GM12878 (cell line): Measurements from ENCODE around the gene MBOAT1. TPM values are rescaled to one million over a fixed set of nuclear protein-coding genes. Genes with fewer than 3 reads are reported as not detected.

Experiments
- ATAC-seq: fragments of 200-7000 bp; cut with Tn5 transposase; 3 replicates; pipeline ENCODE4 v1.9.1; 2020; ENCODE audit warnings: mild to moderate bottlenecking, moderate library complexity
- BruUV-seq: library from RNA; stranded (reverse); fragments of 400-500 nt; replicated peaks from 2 replicates; lab custom pipeline; 2021; lab: Mats Ljungman, UMichigan
- CTCF ChIA-PET: fragments of 300-600 bp; sonication (Branson Sonifier 250); formaldehyde crosslinking; extraction: SDS; loops from one replicate; lab custom pipeline; 2021; ENCODE audit warnings: inconsistent platforms; lab: Yijun Ruan, JAX
- POLR2A ChIA-PET: fragments of 350-600 bp; formaldehyde crosslinking; extraction: SDS; loops from one replicate; lab custom pipeline; 2021; ENCODE audit warnings: inconsistent platforms; lab: Charles Lee
- RAD21 ChIA-PET: fragments of 300-600 bp; sonication (Branson Sonifier 250); formaldehyde crosslinking; loops from one replicate; lab custom pipeline; 2023; ENCODE audit warnings: antibody characterized with exemption; ENCODE audit not compliant: unreplicated experiment; lab: Charles Lee
- SMC1A ChIA-PET: fragments of 300-600 bp; sonication (Branson Sonifier 250); formaldehyde crosslinking; loops from one replicate; lab custom pipeline; 2023; ENCODE audit not compliant: unreplicated experiment, uncharacterized antibody; lab: Charles Lee
- DNase-seq: peaks from one replicate; pipeline ENCODE4 v3.0.0-alpha.2; 2011; ENCODE audit warnings: low read depth, low spot score
- FAIRE-seq: peaks from 3 replicates; lab custom pipeline; 2011; peaks lifted over from hg19 to GRCh38; lab: Jason Lieb, UNC
- H2AFZ ChIP-seq: 2 replicates; pipeline ENCODE4 v1.6.0; 2011; ENCODE audit warnings: low read depth, low read length, control low read depth; ENCODE audit not compliant: control insufficient read depth
- H3K27ac ChIP-seq: 2 replicates; pipeline ENCODE4 v1.5.1; 2011; ENCODE audit warnings: control low read depth; ENCODE audit not compliant: control insufficient read depth, insufficient read depth
- H3K27me3 ChIP-seq, 2 experiments: replicated peaks in 1 of 2; 2 replicates each; pipeline versions ENCODE4 v1.6.0 to v1.6.1; 2011; ENCODE audit warnings: low read length in 1 of 2; ENCODE audit not compliant: control insufficient read depth in 2 of 2, insufficient read depth in 2 of 2
- H3K36me3 ChIP-seq, 2 experiments: 2 replicates each; pipeline ENCODE4 v1.5.1; 2011; ENCODE audit warnings: low read length in 1 of 2; ENCODE audit not compliant: control insufficient read depth in 2 of 2, insufficient read depth in 2 of 2
- H3K4me1 ChIP-seq: 2 replicates; pipeline ENCODE4 v1.6.1; 2011; ENCODE audit warnings: mild to moderate bottlenecking, low read length, moderate library complexity, mixed read lengths; ENCODE audit not compliant: control insufficient read depth, insufficient read depth
- H3K4me2 ChIP-seq: 2 replicates; pipeline ENCODE4 v1.6.0; 2011; ENCODE audit warnings: control low read depth; ENCODE audit not compliant: control insufficient read depth, insufficient read depth
- H3K4me3 ChIP-seq: fragments of 200-600 bp; sonication (generic); 2 replicates; pipeline ENCODE4 v1.5.1; 2016
- H3K79me2 ChIP-seq: 2 replicates; pipeline ENCODE4 v1.6.0; 2011; ENCODE audit warnings: low read length; ENCODE audit not compliant: control insufficient read depth, insufficient read depth
- H3K9ac ChIP-seq: 2 replicates; pipeline ENCODE4 v1.8.0; 2011; ENCODE audit warnings: low read length, control low read depth, mixed read lengths; ENCODE audit not compliant: control insufficient read depth, insufficient read depth
- H3K9me3 ChIP-seq: replicated peaks from 3 replicates; pipeline ENCODE4 v1.5.1; 2011; ENCODE audit warnings: mild to moderate bottlenecking, low read length; ENCODE audit not compliant: control insufficient read depth, insufficient read depth
- H4K20me1 ChIP-seq: 2 replicates; pipeline ENCODE4 v1.6.0; 2011; ENCODE audit not compliant: control insufficient read depth, insufficient read depth
- CEBPB ChIP-seq, 2 experiments: fragments of 150-350 bp in 1 of 2; IDR thresholded peaks; 2 replicates each; pipeline ENCODE4 v1.6.1; 2012 to 2014; ENCODE audit warnings: low read depth in 2 of 2, low read length in 2 of 2, borderline replicate concordance in 1 of 2, inconsistent platforms in 1 of 2
- CHD4 ChIP-seq: fragments of 200-600 bp; sonication (generic); IDR thresholded peaks from 2 replicates; pipeline ENCODE4 v1.6.1; 2016; ENCODE audit warnings: mild to moderate bottlenecking
- HSF1 ChIP-seq: fragments of 150-350 bp; IDR thresholded peaks from 2 replicates; pipeline ENCODE4 v1.6.1; 2014; ENCODE audit warnings: mild to moderate bottlenecking, low read depth, low read length
- IRF4 ChIP-seq: IDR thresholded peaks from 2 replicates; pipeline ENCODE4 v1.6.1; 2011; ENCODE audit warnings: low read depth, low read length
- PAX8 ChIP-seq: fragments of 450-650 bp; IDR thresholded peaks from 2 replicates; pipeline ENCODE4 v1.6.1; 2017; ENCODE audit warnings: mild to moderate bottlenecking, moderate library complexity
- PML ChIP-seq: IDR thresholded peaks from 2 replicates; pipeline ENCODE4 v1.6.1; 2012; ENCODE audit warnings: low read length, inconsistent platforms
- POLR2AphosphoS5 ChIP-seq: IDR thresholded peaks from 2 replicates; pipeline ENCODE4 v1.6.1; 2011; ENCODE audit warnings: mild to moderate bottlenecking, low read length, inconsistent platforms
- SKIL ChIP-seq: fragments of 450-650 bp; IDR thresholded peaks from 2 replicates; pipeline ENCODE4 v1.6.1; 2017; ENCODE audit warnings: mild to moderate bottlenecking, low read depth, inconsistent platforms; ENCODE audit not compliant: poor library complexity, severe bottlenecking
- STAT1 ChIP-seq: fragments of 450-650 bp; conservative IDR thresholded peaks from 2 replicates; pipeline ENCODE4 v1.6.1; 2014; ENCODE audit warnings: antibody characterized with exemption, mild to moderate bottlenecking
- USF1 ChIP-seq: IDR thresholded peaks from 2 replicates; pipeline ENCODE4 v1.6.1; 2011; ENCODE audit warnings: borderline replicate concordance, low read depth, mild to moderate bottlenecking, moderate library complexity, mixed read lengths, low read length; ENCODE audit not compliant: insufficient read depth; ENCODE audit errors: extremely low read length
- ZBTB33 ChIP-seq: fragments of 450-650 bp; IDR thresholded peaks from 2 replicates; pipeline ENCODE4 v1.6.1; 2017; ENCODE audit warnings: mild to moderate bottlenecking
- ZNF687 ChIP-seq: fragments of 450-650 bp; IDR thresholded peaks from 2 replicates; pipeline ENCODE4 v1.6.1; 2017; ENCODE audit warnings: mild to moderate bottlenecking, moderate library complexity
- WGBS: methylation state at CpG from one replicate; pipeline ENCODE4 v1.1.6; 2016; ENCODE audit warnings: low lambda C conversion rate; ENCODE audit not compliant: insufficient replicate concordance, insufficient coverage; ENCODE audit errors: missing lambda C conversion rate; 5-methylcytosine and 5-hydroxymethylcytosine counted together
- in situ Hi-C: fragments of 300-500 bp; cut with MboI; formaldehyde crosslinking; loops from 9 replicates; pipeline ENCODE4 v1.14.3; 2018; ENCODE audit warnings: mixed read lengths
- intact Hi-C: fragments of 100-400 bp; cut with micrococcal nuclease; formaldehyde crosslinking; loops from one replicate; pipeline ENCODE4 v1.14.2; 2022; ENCODE audit not compliant: unreplicated experiment
- polyA plus RNA-seq, 11 experiments: library from polyadenylated mRNA; depleted of rRNA in 4 of 11; unstranded in 6 of 11; stranded (reverse) in 5 of 11; fragments of >200 nt; fragmentation: Nextera tagmentation in 4 of 11; fragmentation: Illumina TruSeq in 1 of 11; extraction: Ambion mirVana in 4 of 11; extraction: Trizol in 1 of 11; gene quantifications; 1 replicate in 1 of 11; 2 replicates in 10 of 11; pipeline versions ENCODE4 v1.2.1 to v1.2.3, GENCODE V29; 2011 to 2016; ENCODE audit warnings: inconsistent platforms in 2 of 11, missing spikeins in 2 of 11, low read depth in 1 of 11
- total RNA-seq, 4 experiments: library from RNA; depleted of rRNA in 3 of 4; stranded (reverse); fragments of >200 nt in 3 of 4; fragmentation: Illumina TruSeq in 1 of 4; extraction: Trizol in 1 of 4; gene quantifications; 2 replicates each; pipeline versions ENCODE4 v1.2.1 to v1.2.3, GENCODE V29; 2013 to 2021

The MBOAT1 gene
- total and polyA plus RNA-seq, 10 of the 15 experiments (the other 5 are each of a cell fraction or from before 2014, with no cell fraction given), result 0.39 to 21.0 (median 11.6) TPM

- TF ChIP-seq HSF1 (no peak), CHD4 (no peak)
Measured at GRCh38 chr6:20261685-20262084, 49.4 kb upstream of the MBOAT1 start (continued).

- ATAC-seq (no peak), DNase-seq (no peak), FAIRE-seq (no peak)
- CTCF ChIA-PET, result interaction anchor here (1.2 kb wide), 1 partner anchor 134 kb away, joined by 3 read pairs; no protein-coding TSS in a partner anchor
- POLR2A ChIA-PET, result no interaction called here
- intact Hi-C loops (no loop called here), in situ Hi-C loops (no loop called here)
- no TSS peak for BruUV-seq
- H3K27me3 ChIP-seq, result no peaks in the 10 kb centered on the region
- peaks cover 1% of the 10 kb centered on the region; the same call in 1 of the 3 replicates for H3K9me3 ChIP-seq
- no peaks in the 10 kb centered on the region for H3K79me2 ChIP-seq
- no peaks in the 10 kb centered on the region for H3K4me1 ChIP-seq
- H3K36me3 ChIP-seq, result no peaks in the 10 kb centered on the region
- 77% methylated on average over 7 of the region's 7 CpGs for WGBS
- H3K9ac ChIP-seq, result no peak overlapping the region
- no peaks in the 10 kb centered on the region for H4K20me1 ChIP-seq
- RAD21 ChIA-PET, result no interaction called here
- SMC1A ChIA-PET, result interaction anchor here (2.0 kb wide), 1 partner anchor 12 kb away, joined by 7 read pairs; no protein-coding TSS in a partner anchor
- no peak overlapping the region for H3K4me3 ChIP-seq
- no peak overlapping the region for H3K27ac ChIP-seq
- no peak overlapping the region for H2AFZ ChIP-seq
- H3K4me2 ChIP-seq, result no peak overlapping the region
- TF ChIP-seq STAT1, result no peak
- TF ChIP-seq CEBPB (IDR thresholded peaks at IDR 0.05; ENCODE audit: borderline replicate concordance in 1 of 2, low read depth in 2 of 2, low read length in 2 of 2), result no peak
- TF ChIP-seq PML, result no peak
- TF ChIP-seq SKIL, result no peak
- no peak for TF ChIP-seq ZNF687
- TF ChIP-seq IRF4, result no peak
- no peak for TF ChIP-seq POLR2AphosphoS5
- TF ChIP-seq USF1, result no peak
- no peak for TF ChIP-seq ZBTB33
- no peak for TF ChIP-seq PAX8
Measured at GRCh38 chr6:20260360-20260759, 48.1 kb upstream of the MBOAT1 start.
